Epithelial cell of esophagus (primary cell): Measurements from ENCODE around the gene LHFPL3.

Source experiments
- DNase-seq: peaks from one replicate; pipeline ENCODE4 v3.0.0; 2010; ENCODE audit warnings: low read depth
- H3K4me3 ChIP-seq: 2 replicates; pipeline ENCODE4 v1.5.1; 2011; ENCODE audit warnings: mild to moderate bottlenecking, low read length, control low read depth
- TF ChIP-seq, protein P1 (sequence below): IDR thresholded peaks from 2 replicates; pipeline ENCODE4 v1.5.1; 2011; ENCODE audit warnings: low read depth, mild to moderate bottlenecking, low read length, control low read depth, inconsistent platforms; ENCODE audit not compliant: insufficient read depth; ENCODE audit errors: missing control alignments

LHFPL3 gene

GRCh38 chr7:104906032-104906431 lies 577.6 kb downstream of the LHFPL3 start:
- H3K4me3 ChIP-seq = no peak overlapping the region
- DNase-seq = no peak
- TF ChIP-seq, protein P1, sequence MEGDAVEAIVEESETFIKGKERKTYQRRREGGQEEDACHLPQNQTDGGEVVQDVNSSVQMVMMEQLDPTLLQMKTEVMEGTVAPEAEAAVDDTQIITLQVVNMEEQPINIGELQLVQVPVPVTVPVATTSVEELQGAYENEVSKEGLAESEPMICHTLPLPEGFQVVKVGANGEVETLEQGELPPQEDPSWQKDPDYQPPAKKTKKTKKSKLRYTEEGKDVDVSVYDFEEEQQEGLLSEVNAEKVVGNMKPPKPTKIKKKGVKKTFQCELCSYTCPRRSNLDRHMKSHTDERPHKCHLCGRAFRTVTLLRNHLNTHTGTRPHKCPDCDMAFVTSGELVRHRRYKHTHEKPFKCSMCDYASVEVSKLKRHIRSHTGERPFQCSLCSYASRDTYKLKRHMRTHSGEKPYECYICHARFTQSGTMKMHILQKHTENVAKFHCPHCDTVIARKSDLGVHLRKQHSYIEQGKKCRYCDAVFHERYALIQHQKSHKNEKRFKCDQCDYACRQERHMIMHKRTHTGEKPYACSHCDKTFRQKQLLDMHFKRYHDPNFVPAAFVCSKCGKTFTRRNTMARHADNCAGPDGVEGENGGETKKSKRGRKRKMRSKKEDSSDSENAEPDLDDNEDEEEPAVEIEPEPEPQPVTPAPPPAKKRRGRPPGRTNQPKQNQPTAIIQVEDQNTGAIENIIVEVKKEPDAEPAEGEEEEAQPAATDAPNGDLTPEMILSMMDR = no peak

DNA sequence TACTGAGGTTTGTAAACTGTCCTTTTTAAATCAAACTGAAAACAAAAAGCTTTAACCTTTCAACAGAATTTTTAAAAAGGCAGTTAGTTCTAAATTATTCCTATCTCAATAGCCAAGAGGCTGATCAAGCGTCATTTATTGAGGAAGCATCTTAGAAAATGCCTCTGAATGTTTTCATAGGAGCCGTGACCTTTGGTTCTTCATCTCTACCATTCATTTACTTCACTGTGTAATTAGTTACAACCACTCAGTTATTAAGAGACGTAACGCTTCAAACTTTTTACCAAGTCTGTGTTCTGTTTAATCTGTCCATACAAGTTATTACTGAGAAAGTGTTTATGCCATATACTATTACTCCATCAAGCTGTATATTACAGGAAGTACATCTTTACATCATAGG lies 578.2 kb downstream of the LHFPL3 start:
- TF ChIP-seq, protein P1 = no peak
- no peak for DNase-seq
- no peak overlapping the region for H3K4me3 ChIP-seq

DNA sequence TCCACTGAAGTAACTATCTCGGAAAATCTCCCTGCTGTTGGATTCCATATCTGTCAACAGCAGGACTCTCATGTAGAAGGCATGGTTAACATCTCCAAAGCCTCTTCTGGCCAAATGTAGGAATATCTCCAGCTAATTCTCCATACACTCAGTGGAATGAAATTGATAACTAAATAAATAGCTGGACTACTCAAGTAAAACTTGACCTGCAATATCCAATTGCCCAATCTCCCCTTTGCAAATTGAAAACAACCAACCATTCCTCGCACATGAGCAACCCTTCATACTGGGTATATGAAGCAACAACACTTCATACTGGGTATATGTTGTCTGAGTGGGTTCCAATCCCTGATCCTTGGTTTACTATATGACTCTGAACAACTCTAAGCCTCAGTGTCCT lies 580.2 kb downstream of the LHFPL3 start:
- no peak overlapping the region for H3K4me3 ChIP-seq
- TF ChIP-seq, protein P1 = no peak
- no peak for DNase-seq

GRCh38 chr7:104909096-104909495 lies 580.7 kb downstream of the LHFPL3 start:
- DNase-seq = no peak
- H3K4me3 ChIP-seq = no peak overlapping the region
- TF ChIP-seq, protein P1 = no peak

DNA sequence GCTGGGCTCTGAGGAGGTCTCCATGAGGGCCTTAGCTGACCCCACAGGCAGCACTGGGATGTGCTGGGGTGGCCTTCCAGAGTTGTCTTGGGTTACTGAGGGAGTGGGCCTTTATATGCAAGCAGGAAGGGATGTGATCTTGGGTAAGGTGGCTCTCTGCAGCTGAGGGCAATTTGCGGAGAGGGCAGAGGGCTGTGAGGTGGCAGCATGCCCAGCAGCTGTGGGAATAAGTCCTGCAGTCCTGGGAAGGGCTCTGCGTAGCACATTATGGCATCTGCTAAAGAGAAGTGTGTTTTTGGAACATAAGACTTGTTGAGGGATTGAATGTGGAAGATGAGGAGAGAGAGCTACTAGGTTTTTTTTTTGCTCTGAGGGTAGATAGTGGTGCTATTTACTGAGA lies 586.0 kb downstream of the LHFPL3 start:
- TF ChIP-seq, protein P1 = no peak
- DNase-seq = no peak
- H3K4me3 ChIP-seq = no peak overlapping the region

GRCh38 chr7:104921596-104921995 lies 593.2 kb downstream of the LHFPL3 start:
- H3K4me3 ChIP-seq = no peak overlapping the region
- DNase-seq = no peak
- TF ChIP-seq, protein P1 = no peak

DNA sequence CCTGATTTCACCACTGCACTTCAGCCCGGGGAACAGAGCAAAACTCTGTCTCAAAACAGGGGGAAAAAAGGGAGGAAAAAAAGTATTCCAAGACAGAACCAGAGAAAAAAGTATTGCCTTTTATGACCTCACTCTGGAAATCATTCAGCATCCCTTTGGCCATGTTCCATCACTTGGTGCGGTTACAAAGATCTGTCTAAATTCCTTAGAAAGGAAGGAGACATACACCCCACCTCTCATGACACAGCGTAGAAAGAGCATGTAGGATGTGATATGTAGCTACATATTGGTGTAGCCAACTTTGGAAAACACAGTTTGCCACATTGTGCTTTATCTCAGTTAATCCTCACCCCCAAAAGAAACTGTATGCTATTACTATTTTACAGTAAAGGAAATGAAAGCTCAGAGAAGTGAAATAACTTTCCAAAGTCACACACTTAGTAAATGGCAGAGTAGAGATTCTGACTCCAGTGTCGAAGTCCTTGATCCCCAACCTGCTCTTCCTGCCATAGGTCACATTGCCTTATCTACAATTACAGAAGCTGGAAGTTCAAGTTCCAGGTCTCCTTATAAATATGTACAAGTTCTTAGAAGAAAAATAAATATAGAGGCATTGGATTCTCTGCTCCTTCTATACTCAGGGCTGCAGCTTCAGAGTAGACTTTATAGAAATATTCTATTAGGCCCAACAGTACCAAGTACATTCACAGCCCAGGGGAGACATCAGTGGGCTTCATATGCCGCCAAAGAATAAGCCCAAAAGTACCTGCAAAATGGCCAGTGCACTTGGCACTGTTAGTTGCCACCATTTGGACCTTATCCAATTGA lies 594.0 kb downstream of the LHFPL3 start:
- TF ChIP-seq, protein P1 = no peak
- no peak overlapping the region for H3K4me3 ChIP-seq
- DNase-seq = no peak
